GM12864 (cell line): ENCODE results near the gene GPR132.
A peak's percentile ranks its signal among the peaks of the same experiment; 100 is the strongest.

Experiments
- DNase-seq: peaks from one replicate; pipeline ENCODE4 v3.0.0-alpha.2; 2011; ENCODE audit warnings: low read depth
- H3K4me3 ChIP-seq: 2 replicates; pipeline ENCODE4 v1.5.1; 2011; ENCODE audit warnings: mild to moderate bottlenecking, low read depth, low read length, control low read depth
- TF ChIP-seq, protein P1 (sequence below): IDR thresholded peaks from 2 replicates; pipeline ENCODE4 v1.5.1; 2011; ENCODE audit warnings: low read depth, mild to moderate bottlenecking, moderate library complexity, low read length, control low read depth, inconsistent platforms; ENCODE audit errors: missing control alignments

The GPR132 gene

DNA sequence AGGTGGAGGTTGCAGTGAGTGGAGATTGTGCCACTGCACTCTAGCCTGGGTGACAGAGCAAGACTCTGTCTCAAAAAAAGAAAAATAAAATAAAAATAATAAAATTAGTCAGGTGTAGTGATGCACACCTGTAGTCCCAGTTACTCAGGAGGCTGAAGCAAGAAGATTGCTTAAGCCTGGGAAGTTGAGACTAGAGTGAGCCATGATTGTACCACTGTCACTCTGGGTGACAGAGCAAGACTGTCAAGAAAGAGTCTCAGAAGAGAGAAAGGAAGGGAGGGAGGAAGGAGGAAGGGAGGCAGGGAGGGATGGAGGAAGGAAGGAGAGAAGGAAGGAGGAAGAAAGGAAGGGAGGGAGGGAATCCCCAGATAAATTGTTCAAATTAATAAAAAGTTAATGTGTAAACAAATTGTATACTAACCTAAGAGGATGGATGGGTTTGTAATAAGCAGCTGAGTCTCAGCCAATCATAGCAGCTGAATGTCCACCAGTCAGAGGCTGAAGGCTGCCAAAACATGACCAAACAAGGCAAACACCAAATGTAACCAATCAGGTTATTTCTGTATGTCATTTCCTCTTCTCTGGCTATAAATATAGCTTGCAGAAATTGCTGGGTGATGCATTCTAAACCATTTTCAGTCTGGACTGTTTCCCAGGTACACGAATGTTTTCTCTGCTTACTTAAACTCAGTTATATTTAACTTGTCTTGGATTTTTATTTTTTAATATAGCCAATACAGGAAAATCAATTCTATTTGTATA lies 38.2 kb downstream of the GPR132 start:
- peak; percentile 58 for DNase-seq
- TF ChIP-seq, protein P1, sequence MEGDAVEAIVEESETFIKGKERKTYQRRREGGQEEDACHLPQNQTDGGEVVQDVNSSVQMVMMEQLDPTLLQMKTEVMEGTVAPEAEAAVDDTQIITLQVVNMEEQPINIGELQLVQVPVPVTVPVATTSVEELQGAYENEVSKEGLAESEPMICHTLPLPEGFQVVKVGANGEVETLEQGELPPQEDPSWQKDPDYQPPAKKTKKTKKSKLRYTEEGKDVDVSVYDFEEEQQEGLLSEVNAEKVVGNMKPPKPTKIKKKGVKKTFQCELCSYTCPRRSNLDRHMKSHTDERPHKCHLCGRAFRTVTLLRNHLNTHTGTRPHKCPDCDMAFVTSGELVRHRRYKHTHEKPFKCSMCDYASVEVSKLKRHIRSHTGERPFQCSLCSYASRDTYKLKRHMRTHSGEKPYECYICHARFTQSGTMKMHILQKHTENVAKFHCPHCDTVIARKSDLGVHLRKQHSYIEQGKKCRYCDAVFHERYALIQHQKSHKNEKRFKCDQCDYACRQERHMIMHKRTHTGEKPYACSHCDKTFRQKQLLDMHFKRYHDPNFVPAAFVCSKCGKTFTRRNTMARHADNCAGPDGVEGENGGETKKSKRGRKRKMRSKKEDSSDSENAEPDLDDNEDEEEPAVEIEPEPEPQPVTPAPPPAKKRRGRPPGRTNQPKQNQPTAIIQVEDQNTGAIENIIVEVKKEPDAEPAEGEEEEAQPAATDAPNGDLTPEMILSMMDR: no peak
- no peak overlapping the region for H3K4me3 ChIP-seq

DNA sequence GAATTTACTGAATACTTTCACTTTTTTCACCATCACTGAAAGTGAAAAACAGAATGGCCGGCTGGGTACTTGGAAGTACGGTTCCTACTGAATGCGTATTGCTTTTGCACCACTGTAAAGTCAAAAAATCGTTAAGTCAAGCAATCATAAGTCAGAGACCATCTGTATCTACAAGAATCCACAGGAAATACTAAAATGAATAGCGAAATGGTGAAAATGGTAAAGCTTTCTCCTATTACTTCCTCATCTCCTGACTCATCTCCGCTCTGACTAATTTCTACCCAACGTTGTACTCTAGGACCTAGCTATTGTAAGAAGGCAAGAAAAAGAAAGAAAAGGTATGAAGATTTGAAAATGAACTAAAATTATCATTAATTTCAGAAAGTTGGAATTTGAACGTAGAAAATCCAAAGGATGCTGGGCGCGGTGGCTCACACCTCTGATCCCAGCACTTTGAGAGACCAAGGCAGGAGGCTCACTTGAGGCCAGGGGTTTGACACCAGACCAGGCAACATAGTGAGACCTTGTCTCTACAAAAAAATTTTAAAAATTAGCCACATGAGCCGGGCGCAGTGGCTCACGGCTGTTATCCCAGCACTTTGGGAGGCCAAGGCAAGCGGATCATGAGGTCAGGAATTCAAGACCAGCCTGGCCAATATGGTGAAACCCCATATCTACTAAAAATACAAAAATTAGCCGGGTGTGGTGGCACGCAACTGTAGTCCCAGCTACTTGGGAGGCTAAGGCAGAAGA lies 39.0 kb downstream of the GPR132 start:
- peak overlapping the region; percentile 9; the same call in 1 of the 2 replicates for H3K4me3 ChIP-seq
- peak; percentile 83 for DNase-seq

DNA sequence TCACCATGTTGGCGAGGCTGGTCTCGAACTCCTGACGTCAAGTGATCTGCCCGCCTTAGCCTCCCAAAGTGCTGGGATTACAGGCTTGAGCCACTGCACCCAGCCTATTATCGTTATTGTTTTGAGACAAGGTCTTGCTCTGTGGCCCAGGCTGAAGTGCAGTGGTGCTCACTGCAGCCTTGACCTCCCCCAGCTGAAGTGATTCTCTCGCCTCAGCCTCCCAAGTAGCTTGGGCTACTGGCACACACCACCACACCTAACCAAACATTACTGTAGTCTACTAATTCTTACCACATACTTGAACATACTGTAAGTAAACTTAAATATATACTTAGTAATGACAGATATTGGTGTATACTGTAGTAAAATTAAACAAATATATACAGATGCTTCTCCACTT lies 39.8 kb downstream of the GPR132 start:
- DNase-seq: no peak
- TF ChIP-seq, protein P1: no peak
- H3K4me3 ChIP-seq: no peak overlapping the region

More for the DNA sequence above, 39.0 kb downstream of the GPR132 start:
- TF ChIP-seq, protein P1: no peak

DNA sequence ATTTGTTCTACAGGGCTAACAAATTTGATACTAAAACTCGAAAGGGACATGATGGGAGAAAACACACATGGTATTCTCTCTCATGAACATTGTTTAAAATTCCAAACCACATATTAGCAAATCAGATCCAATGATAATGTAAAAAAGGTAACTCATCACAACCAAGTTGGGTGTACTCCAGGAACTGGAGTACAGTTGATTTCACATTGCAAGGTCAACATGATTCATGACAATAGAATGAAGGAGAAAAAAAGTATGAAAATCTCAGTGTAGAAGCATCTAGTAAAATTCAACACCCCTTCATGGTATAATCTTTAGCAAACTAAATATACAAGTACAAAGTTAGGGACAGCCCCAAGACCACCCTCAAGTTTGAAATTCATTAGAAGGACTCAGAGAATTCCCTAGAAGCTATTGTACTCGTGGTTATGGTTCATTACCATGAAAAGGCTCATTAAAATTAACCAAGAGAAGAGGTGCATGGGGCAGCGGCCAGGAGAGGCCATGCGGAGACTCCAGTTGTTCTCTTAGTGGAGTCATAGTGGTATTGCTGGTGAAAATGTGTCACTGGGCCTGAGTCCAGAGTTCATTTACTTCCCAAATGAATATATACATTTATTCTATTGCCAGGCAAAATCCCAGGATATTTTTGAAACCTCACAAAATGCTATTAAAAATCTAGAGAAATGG lies 41.3 kb downstream of the GPR132 start:
- DNase-seq: no peak
- TF ChIP-seq, protein P1: no peak
- H3K4me3 ChIP-seq: peak overlapping the region; percentile 8; the same call in 1 of the 2 replicates

DNA sequence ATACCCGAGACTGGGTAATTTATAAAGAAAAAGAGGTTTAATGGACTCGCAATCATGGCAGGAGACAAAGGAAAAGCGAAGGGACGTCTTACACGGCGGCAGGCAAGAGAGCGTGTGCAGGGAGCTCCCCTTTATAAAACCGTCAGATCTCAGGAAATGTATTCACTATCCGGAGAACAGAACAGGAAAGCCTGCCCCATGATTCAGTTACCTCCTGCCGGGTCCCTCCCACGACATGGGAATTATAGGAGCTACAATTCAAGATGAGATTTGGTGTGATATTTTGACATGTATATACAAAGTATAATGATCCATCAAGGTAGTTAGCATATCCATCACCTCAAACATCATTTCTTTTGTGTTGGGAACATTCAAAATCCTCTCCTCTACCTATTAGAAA lies 42.1 kb downstream of the GPR132 start:
- no peak overlapping the region for H3K4me3 ChIP-seq
- TF ChIP-seq, protein P1: no peak
- no peak for DNase-seq

DNA sequence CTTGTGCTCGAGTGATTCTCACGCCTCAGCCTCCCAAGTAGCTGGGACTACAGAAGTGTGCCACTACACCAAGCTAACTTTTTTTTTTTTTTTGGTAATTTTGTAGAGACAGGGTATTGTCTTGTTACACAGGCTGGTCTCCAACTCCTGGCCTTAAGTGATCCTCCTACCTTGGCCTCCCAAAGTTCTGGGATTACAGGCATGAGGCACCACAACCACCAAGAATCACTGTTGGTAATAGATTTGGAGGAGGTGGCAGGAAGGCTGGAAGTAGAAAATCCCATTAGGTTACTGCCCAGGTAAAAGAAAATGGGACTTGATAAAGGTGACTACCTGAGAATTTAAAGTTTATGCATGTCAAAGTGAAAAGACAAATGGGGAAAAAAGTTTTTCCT lies 43.0 kb downstream of the GPR132 start:
- H3K4me3 ChIP-seq: peak overlapping the region; percentile 56
- TF ChIP-seq, protein P1: no peak
- DNase-seq: no peak
